Esophagus muscularis mucosa (tissue), 3 donors: ENCODE data around the gene UBE2E2.

Source experiments
- POLR2A ChIP-seq: fragments of 450-650 bp; IDR thresholded peaks from one replicate; pipeline ENCODE4 v1.6.1; 2017; ENCODE audit warnings: antibody characterized with exemption, moderate library complexity, mild to moderate bottlenecking, low read depth
- POLR2AphosphoS5 ChIP-seq, 2 donors: sonication (generic); formaldehyde crosslinking; IDR thresholded peaks; one replicate each; pipeline ENCODE4 v1.6.1; 2017; ENCODE audit warnings: antibody characterized with exemption in 2 of 2
- TF ChIP-seq, protein P1 (sequence below), 3 experiments: fragments of 200-600 bp in 2 of 3; fragments of 450-650 bp in 1 of 3; sonication (generic) in 2 of 3; IDR thresholded peaks; one replicate each; pipeline ENCODE4 v1.5.1; 2017 to 2019; ENCODE audit warnings: antibody characterized with exemption in 3 of 3, mild to moderate bottlenecking in 2 of 3, moderate library complexity in 1 of 3

GRCh38 chr3:23548706-23549105 lies 345.6 kb downstream of the UBE2E2 start:
- TF ChIP-seq POLR2A: no peak
- TF ChIP-seq, protein P1, sequence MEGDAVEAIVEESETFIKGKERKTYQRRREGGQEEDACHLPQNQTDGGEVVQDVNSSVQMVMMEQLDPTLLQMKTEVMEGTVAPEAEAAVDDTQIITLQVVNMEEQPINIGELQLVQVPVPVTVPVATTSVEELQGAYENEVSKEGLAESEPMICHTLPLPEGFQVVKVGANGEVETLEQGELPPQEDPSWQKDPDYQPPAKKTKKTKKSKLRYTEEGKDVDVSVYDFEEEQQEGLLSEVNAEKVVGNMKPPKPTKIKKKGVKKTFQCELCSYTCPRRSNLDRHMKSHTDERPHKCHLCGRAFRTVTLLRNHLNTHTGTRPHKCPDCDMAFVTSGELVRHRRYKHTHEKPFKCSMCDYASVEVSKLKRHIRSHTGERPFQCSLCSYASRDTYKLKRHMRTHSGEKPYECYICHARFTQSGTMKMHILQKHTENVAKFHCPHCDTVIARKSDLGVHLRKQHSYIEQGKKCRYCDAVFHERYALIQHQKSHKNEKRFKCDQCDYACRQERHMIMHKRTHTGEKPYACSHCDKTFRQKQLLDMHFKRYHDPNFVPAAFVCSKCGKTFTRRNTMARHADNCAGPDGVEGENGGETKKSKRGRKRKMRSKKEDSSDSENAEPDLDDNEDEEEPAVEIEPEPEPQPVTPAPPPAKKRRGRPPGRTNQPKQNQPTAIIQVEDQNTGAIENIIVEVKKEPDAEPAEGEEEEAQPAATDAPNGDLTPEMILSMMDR (IDR thresholded peaks at IDR 0.05): no peak
- TF ChIP-seq POLR2AphosphoS5 (IDR thresholded peaks at IDR 0.05): no peak
